CD14-positive monocyte (primary cell): Measurements from ENCODE around the gene SLC24A3. TPM values are rescaled to one million over a fixed set of nuclear protein-coding genes. Genes with fewer than 3 reads are reported as not detected.
A peak's percentile ranks its signal among the peaks of the same experiment; 100 is the strongest.

Experiments
- DNase-seq, 3 donors: peaks; one replicate each; pipeline ENCODE4 v3.0.0-alpha.2; 2011 to 2022
- H2AFZ ChIP-seq: 2 replicates; pipeline ENCODE4 v1.6.0; 2012; ENCODE audit warnings: mild to moderate bottlenecking, low read depth, low read length, inconsistent platforms; ENCODE audit not compliant: insufficient read depth, poor library complexity, severe bottlenecking
- H3K27ac ChIP-seq, 2 donors: 1 replicate in 1 of 2; 2 replicates in 1 of 2; pipeline ENCODE4 v1.5.1; 2012 to 2013; ENCODE audit warnings: low read length in 2 of 2, control low read depth in 1 of 2, inconsistent platforms in 1 of 2, low read depth in 1 of 2, mild to moderate bottlenecking in 1 of 2
- H3K27me3 ChIP-seq, 2 donors: one replicate each; pipeline versions ENCODE4 v1.6.0 to v1.6.1; 2011 to 2013; ENCODE audit warnings: low read length in 2 of 2; ENCODE audit not compliant: control insufficient read depth in 2 of 2, insufficient read depth in 2 of 2
- H3K36me3 ChIP-seq, 2 donors: replicated peaks in 1 of 2; 1 replicate in 1 of 2; 2 replicates in 1 of 2; pipeline versions ENCODE4 v1.5.1 to v1.6.1; 2012 to 2013; ENCODE audit warnings: low read length in 2 of 2, control low read depth in 1 of 2, inconsistent platforms in 1 of 2, mild to moderate bottlenecking in 1 of 2; ENCODE audit not compliant: insufficient read depth in 2 of 2, control insufficient read depth in 1 of 2
- H3K4me1 ChIP-seq, 2 donors: 1 replicate in 1 of 2; 2 replicates in 1 of 2; pipeline versions ENCODE4 v1.5.1 to v1.6.1; 2012 to 2013; ENCODE audit warnings: low read length in 2 of 2, control low read depth in 1 of 2, inconsistent platforms in 1 of 2, mild to moderate bottlenecking in 1 of 2, moderate library complexity in 1 of 2; ENCODE audit not compliant: insufficient read depth in 2 of 2, control insufficient read depth in 1 of 2
- H3K4me2 ChIP-seq: replicated peaks from 2 replicates; pipeline ENCODE3; 2012; ENCODE audit warnings: low read length, moderate library complexity, mild to moderate bottlenecking; ENCODE audit not compliant: poor library complexity, severe bottlenecking; ENCODE audit errors: extremely low read depth
- H3K4me3 ChIP-seq, 3 experiments: fragments of 200-600 bp in 1 of 3; sonication (generic) in 1 of 3; replicated peaks in 1 of 3; 1 replicate in 2 of 3; 2 replicates in 1 of 3; pipeline ENCODE4 v1.5.1; 2011 to 2013; ENCODE audit warnings: low read length in 3 of 3, mild to moderate bottlenecking in 3 of 3, control low read depth in 2 of 3, low read depth in 2 of 3, inconsistent platforms in 1 of 3, moderate library complexity in 1 of 3
- H3K79me2 ChIP-seq: 2 replicates; pipeline ENCODE4 v1.6.0; 2012; ENCODE audit warnings: mild to moderate bottlenecking, control low read depth, inconsistent platforms, low read length, moderate library complexity; ENCODE audit not compliant: insufficient read depth
- H3K9ac ChIP-seq: 2 replicates; pipeline ENCODE4 v1.6.0; 2017; ENCODE audit warnings: low read length, mild to moderate bottlenecking; ENCODE audit not compliant: insufficient read depth, poor library complexity, severe bottlenecking
- H3K9me3 ChIP-seq, 2 donors: replicated peaks in 1 of 2; 1 replicate in 1 of 2; 2 replicates in 1 of 2; pipeline versions ENCODE4 v1.5.1 to v1.6.1; 2012 to 2013; ENCODE audit warnings: low read length in 2 of 2, control low read depth in 1 of 2; ENCODE audit not compliant: control insufficient read depth in 1 of 2, insufficient read depth in 1 of 2
- H4K20me1 ChIP-seq: 2 replicates; pipeline ENCODE4 v1.6.0; 2012; ENCODE audit warnings: mild to moderate bottlenecking, low read length, control low read depth, moderate library complexity; ENCODE audit not compliant: insufficient read depth
- H3K27ac Mint-ChIP-seq, 7 donors: one replicate each; pipeline ENCODE4 v1.8.0; 2020; ENCODE audit warnings: mild to moderate bottlenecking in 7 of 7, mixed read lengths in 7 of 7, moderate library complexity in 6 of 7, inconsistent platforms in 2 of 7
- H3K27me3 Mint-ChIP-seq, 3 donors: one replicate each; pipeline ENCODE4 v1.8.0; 2021 to 2022; ENCODE audit warnings: low read depth in 3 of 3, mild to moderate bottlenecking in 3 of 3, mixed read lengths in 3 of 3, moderate library complexity in 3 of 3, inconsistent platforms in 1 of 3
- H3K36me3 Mint-ChIP-seq, 2 donors: one replicate each; pipeline ENCODE4 v1.8.0; 2020; ENCODE audit warnings: mixed read lengths in 2 of 2, inconsistent platforms in 1 of 2, mild to moderate bottlenecking in 1 of 2
- H3K4me1 Mint-ChIP-seq: one replicate; pipeline ENCODE4 v1.8.0; 2020; ENCODE audit warnings: mild to moderate bottlenecking, mixed read lengths
- H3K4me3 Mint-ChIP-seq, 2 donors: one replicate each; pipeline ENCODE4 v1.8.0; 2020; ENCODE audit warnings: mild to moderate bottlenecking in 2 of 2, mixed read lengths in 2 of 2, moderate library complexity in 1 of 2
- H3K9me3 Mint-ChIP-seq, 7 donors: one replicate each; pipeline ENCODE4 v1.8.0; 2020 to 2022; ENCODE audit warnings: mixed read lengths in 7 of 7, mild to moderate bottlenecking in 6 of 7, moderate library complexity in 6 of 7, inconsistent platforms in 2 of 7
- CTCF ChIP-seq: fragments of 200-600 bp; IDR thresholded peaks from one replicate; pipeline ENCODE4 v1.8.0; 2022; ENCODE audit warnings: antibody characterized with exemption, mild to moderate bottlenecking
- WGBS: methylation state at CpG from one replicate; pipeline ENCODE4 v1.1.5; 2013; ENCODE audit warnings: missing lambda C conversion rate; ENCODE audit not compliant: insufficient coverage; 5-methylcytosine and 5-hydroxymethylcytosine counted together
- intact Hi-C, 2 donors: fragments of 100-400 bp; cut with micrococcal nuclease; formaldehyde crosslinking; loops; one replicate each; pipeline versions ENCODE4 v1.15.0 to v1.15.1; 2023
- polyA plus RNA-seq, 3 donors: library from polyadenylated mRNA; depleted of rRNA in 1 of 3; unstranded in 2 of 3; stranded (reverse) in 1 of 3; fragments of 300-500 nt in 2 of 3; fragments of >200 nt in 1 of 3; fragmentation: Illumina TruSeq in 2 of 3; gene quantifications; 1 replicate in 2 of 3; 2 replicates in 1 of 3; pipeline ENCODE4 v1.2.3, GENCODE V29; 2012 to 2021

SLC24A3 gene
- polyA plus RNA-seq, 3 donors = 0.04 to 0.08 TPM; not detected in 1

GRCh38 chr20:19465536-19465935, 253.1 kb downstream of the SLC24A3 start:
- no peak overlapping the region for H3K4me2 ChIP-seq
- H2AFZ ChIP-seq = no peak overlapping the region
- H3K36me3 ChIP-seq = no peaks in the 10 kb centered on the region
- H3K79me2 ChIP-seq = no peaks in the 10 kb centered on the region
- DNase-seq = peak in 2 of 3 donors; percentile 9 to 10
- H3K27ac ChIP-seq = no peak overlapping the region
- no peaks in the 10 kb centered on the region for H3K4me1 ChIP-seq
- peak overlapping the region; percentile 4 for H3K9ac ChIP-seq
- TF ChIP-seq CTCF = no peak
- H3K4me3 ChIP-seq = no peak overlapping the region
- H4K20me1 ChIP-seq = no peaks in the 10 kb centered on the region
- Mint-ChIP-seq H3K4me1 (peaks cover 4% of the 10 kb centered on the region), H3K36me3 (no peaks in the 10 kb centered on the region), H3K27ac (no peak overlapping the region), H3K27me3 (peaks cover 0 to 2% (median 0%) of the 10 kb centered on the region in 3 donors), H3K4me3 (no peak overlapping the region), H3K9me3 (peaks cover 0 to 1% (median 0%) of the 10 kb centered on the region in 7 donors)
- WGBS = 0% methylated on average over 2 of the region's 2 CpGs
- intact Hi-C loops = no loop called here
- H3K9me3 ChIP-seq = no peaks in the 10 kb centered on the region
- H3K27me3 ChIP-seq = no peaks in the 10 kb centered on the region

- no peaks in the 10 kb centered on the region for H3K36me3 ChIP-seq
- 100% methylated on average over 3 of the region's 10 CpGs for WGBS
- H3K4me3 Mint-ChIP-seq = no peak overlapping the region
These were observed 253.9 kb downstream of the SLC24A3 start for GRCh38 chr20:19466206-19466928.

More at GRCh38 chr20:19466206-19466928, 253.9 kb downstream of the SLC24A3 start:
- peaks cover 0 to 5% (median 0%) of the 10 kb centered on the region in 3 donors for H3K27me3 Mint-ChIP-seq
- no peaks in the 10 kb centered on the region for H3K36me3 Mint-ChIP-seq
- H2AFZ ChIP-seq = no peak overlapping the region
- H3K9me3 Mint-ChIP-seq = peaks cover 0 to 1% (median 0%) of the 10 kb centered on the region in 7 donors
- H3K9me3 ChIP-seq = no peaks in the 10 kb centered on the region
- no peak for DNase-seq
- no peaks in the 10 kb centered on the region for H3K79me2 ChIP-seq
- no peak overlapping the region for H3K27ac ChIP-seq
- H3K4me1 ChIP-seq = no peaks in the 10 kb centered on the region
- TF ChIP-seq CTCF = no peak
- H3K27ac Mint-ChIP-seq = no peak overlapping the region
- H3K4me2 ChIP-seq = no peak overlapping the region
- peaks cover 4% of the 10 kb centered on the region for H3K4me1 Mint-ChIP-seq
- H3K4me3 ChIP-seq = no peak overlapping the region
- no peaks in the 10 kb centered on the region for H4K20me1 ChIP-seq
- H3K27me3 ChIP-seq = no peaks in the 10 kb centered on the region
- intact Hi-C loops = no loop called here
- H3K9ac ChIP-seq = no peak overlapping the region
